Endothelial cell of umbilical vein (primary cell): ENCODE results near the gene COL6A3. TPM values are rescaled to one million over a fixed set of nuclear protein-coding genes. Genes with fewer than 3 reads are reported as not detected.

ENCODE experiments used
- BruUV-seq: library from RNA; stranded (reverse); fragments of 400-500 nt; replicated peaks from 2 replicates; lab custom pipeline; 2021; lab: Mats Ljungman, UMichigan
- CTCF ChIA-PET: fragments of 300-600, 350-600 bp; sonication (Branson Sonifier 250); formaldehyde crosslinking; loops from one replicate; lab custom pipeline; 2021; ENCODE audit warnings: antibody characterized with exemption, inconsistent platforms; lab: Charles Lee
- POLR2A ChIA-PET: fragments of 300-600, 350-600 bp; sonication (Branson Sonifier 250); formaldehyde crosslinking; loops from one replicate; lab custom pipeline; 2021; ENCODE audit warnings: antibody characterized with exemption, inconsistent platforms; lab: Charles Lee
- DNase-seq: peaks from one replicate; pipeline ENCODE4 v3.0.0-alpha.2; 2011; ENCODE audit warnings: low read depth, low spot score
- FAIRE-seq: peaks from 2 replicates; lab custom pipeline; 2011; peaks lifted over from hg19 to GRCh38; lab: Jason Lieb, UNC
- H2AFZ ChIP-seq: 2 replicates; pipeline ENCODE4 v1.6.0; 2012; ENCODE audit warnings: low read depth, low read length, control low read depth, inconsistent platforms
- H3K27ac ChIP-seq: 2 replicates; pipeline ENCODE4 v1.5.1; 2011; ENCODE audit warnings: low read depth, mild to moderate bottlenecking, control low read depth, low read length, moderate library complexity; ENCODE audit not compliant: insufficient read depth
- H3K27me3 ChIP-seq, 2 experiments: 2 replicates each; pipeline versions ENCODE4 v1.6.0 to v1.6.1; 2011; ENCODE audit warnings: low read length in 2 of 2, mixed read lengths in 1 of 2; ENCODE audit not compliant: control insufficient read depth in 2 of 2, insufficient read depth in 2 of 2
- H3K36me3 ChIP-seq, 2 experiments: 2 replicates in 1 of 2; 3 replicates in 1 of 2; pipeline ENCODE4 v1.5.1; 2011; ENCODE audit warnings: low read length in 2 of 2, mild to moderate bottlenecking in 1 of 2, moderate library complexity in 1 of 2; ENCODE audit not compliant: control insufficient read depth in 2 of 2, insufficient read depth in 2 of 2; ENCODE audit errors: extremely low read depth in 1 of 2
- H3K4me1 ChIP-seq: 3 replicates; pipeline ENCODE4 v1.5.1; 2011; ENCODE audit warnings: mild to moderate bottlenecking, low read length; ENCODE audit not compliant: control insufficient read depth, insufficient read depth; ENCODE audit errors: extremely low read depth
- H3K4me2 ChIP-seq: 2 replicates; pipeline ENCODE4 v1.6.1; 2011; ENCODE audit warnings: low read length, control low read depth, mixed read lengths; ENCODE audit not compliant: insufficient read depth
- H3K4me3 ChIP-seq, 3 experiments: fragments of 200-600 bp in 1 of 3; sonication (generic), shearing (Covaris generic) in 1 of 3; replicated peaks in 1 of 3; 2 replicates each; pipeline ENCODE4 v1.5.1; 2011 to 2016; ENCODE audit warnings: control low read depth in 3 of 3, low read length in 3 of 3, mild to moderate bottlenecking in 2 of 3, inconsistent platforms in 1 of 3, low read depth in 1 of 3, moderate library complexity in 1 of 3; ENCODE audit not compliant: insufficient read depth in 1 of 3
- H3K79me2 ChIP-seq: 2 replicates; pipeline ENCODE4 v1.6.0; 2012; ENCODE audit warnings: low read length, inconsistent platforms; ENCODE audit not compliant: control insufficient read depth, insufficient read depth
- H3K9ac ChIP-seq: replicated peaks from 2 replicates; pipeline ENCODE3; 2011; ENCODE audit warnings: low read length, control low read depth; ENCODE audit not compliant: insufficient read depth; ENCODE audit errors: extremely low read depth
- H3K9me1 ChIP-seq: replicated peaks from 3 replicates; pipeline ENCODE4 v1.6.0; 2011; ENCODE audit warnings: mild to moderate bottlenecking, low read length; ENCODE audit not compliant: control insufficient read depth, insufficient read depth; ENCODE audit errors: extremely low read depth
- H3K9me3 ChIP-seq: replicated peaks from 2 replicates; pipeline ENCODE4 v1.5.1; 2012; ENCODE audit warnings: low read length, inconsistent platforms; ENCODE audit not compliant: control insufficient read depth, insufficient read depth
- H4K20me1 ChIP-seq: replicated peaks from 2 replicates; pipeline ENCODE3; 2011; ENCODE audit warnings: mild to moderate bottlenecking, low read length; ENCODE audit not compliant: control insufficient read depth, insufficient read depth; ENCODE audit errors: extremely low read depth
- EZH2 ChIP-seq: IDR thresholded peaks from 2 replicates; pipeline ENCODE4 v1.6.1; 2012; ENCODE audit warnings: borderline replicate concordance, low read depth, mild to moderate bottlenecking, moderate library complexity, low read length, inconsistent platforms; ENCODE audit not compliant: severe bottlenecking
- FOS ChIP-seq: IDR thresholded peaks from 2 replicates; pipeline ENCODE4 v1.6.1; 2011; ENCODE audit warnings: mild to moderate bottlenecking, low read length, moderate library complexity, borderline replicate concordance; ENCODE audit not compliant: insufficient read depth
- GATA2 ChIP-seq: IDR thresholded peaks from 2 replicates; pipeline ENCODE4 v1.7.0; 2011; ENCODE audit warnings: low read depth, mild to moderate bottlenecking, moderate library complexity, mixed read lengths, low read length; ENCODE audit not compliant: insufficient read length, insufficient read depth
- JUN ChIP-seq: IDR thresholded peaks from 2 replicates; pipeline ENCODE4 v1.6.1; 2011; ENCODE audit warnings: borderline replicate concordance, low read depth; ENCODE audit not compliant: insufficient read length, insufficient read depth
- MYC ChIP-seq: IDR thresholded peaks from one replicate; pipeline ENCODE4 v1.6.1; 2011; ENCODE audit warnings: mild to moderate bottlenecking, low read depth, low read length
- POLR2A ChIP-seq: IDR thresholded peaks from 2 replicates; pipeline ENCODE4 v1.6.1; 2012; ENCODE audit warnings: low read depth, mild to moderate bottlenecking, control low read depth, low read length
- POLR2AphosphoS5 ChIP-seq: IDR thresholded peaks from 2 replicates; pipeline ENCODE4 v1.6.1; 2012; ENCODE audit warnings: low read depth, mild to moderate bottlenecking, control low read depth, low read length, moderate library complexity; ENCODE audit not compliant: insufficient read depth
- dilution Hi-C: fragments of 300-500 bp; cut with MboI; formaldehyde crosslinking; loops from one replicate; pipeline ENCODE4 v1.15.0; 2019; ENCODE audit warnings: low sequenced_read_pairs; ENCODE audit not compliant: extremely low pct_ligation_motif_present
- intact Hi-C: fragments of 100-400 bp; cut with micrococcal nuclease; formaldehyde crosslinking; loops from one replicate; pipeline ENCODE4 v1.10.0; 2022
- polyA plus RNA-seq, 4 experiments: library from polyadenylated mRNA; depleted of rRNA in 3 of 4; stranded (reverse) in 3 of 4; unstranded in 1 of 4; fragments of >200 nt; gene quantifications; 2 replicates each; pipeline versions ENCODE4 v1.2.1 to v1.2.3, GENCODE V29; 2011 to 2012; ENCODE audit warnings: missing spikeins in 1 of 4
- total RNA-seq: library from RNA; stranded (reverse); gene quantifications from 2 replicates; pipeline ENCODE4 v1.2.3, GENCODE V29; 2021
- TF ChIP-seq, protein P1 (sequence below), 2 donors: IDR thresholded peaks; 1 replicate in 1 of 2; 2 replicates in 1 of 2; pipeline ENCODE4 v1.5.1; 2011; ENCODE audit warnings: low read length in 2 of 2, mild to moderate bottlenecking in 2 of 2, moderate library complexity in 2 of 2, control low read depth in 1 of 2, inconsistent platforms in 1 of 2, low read depth in 1 of 2; ENCODE audit not compliant: insufficient read depth in 1 of 2; ENCODE audit errors: extremely low read depth in 1 of 2
- TF ChIP-seq, protein P2 (sequence below): IDR thresholded peaks from 2 replicates; pipeline ENCODE4 v1.6.1; 2011; ENCODE audit not compliant: insufficient read depth, insufficient read length

COL6A3 gene
- total and polyA plus RNA-seq, 2 donors (not counting 3 experiments of a cell fraction or from before 2014, with no cell fraction given): 0.03 TPM; not detected in 1

DNA sequence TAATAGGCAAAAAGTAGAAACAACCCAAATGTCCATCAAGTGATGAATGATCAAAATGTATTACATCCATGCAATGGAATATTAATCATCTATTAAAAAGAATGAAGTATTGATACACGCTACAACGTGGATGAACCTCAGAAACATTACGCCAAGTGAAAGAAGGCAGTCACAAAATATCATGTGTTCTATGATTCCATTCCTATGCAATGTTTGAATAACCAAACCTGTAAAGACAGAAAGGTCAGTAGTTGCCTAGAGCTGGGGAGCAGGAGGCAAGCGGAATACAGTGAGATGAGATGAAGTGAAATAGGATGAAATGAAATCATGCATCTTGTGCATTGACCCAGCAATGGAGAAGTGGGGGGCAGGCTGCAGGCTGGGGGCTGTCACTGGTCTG lies 17.9 kb upstream of the COL6A3 start:
- DNase-seq (no peak), FAIRE-seq (no peak)
- CTCF ChIA-PET: interaction anchor here (1.6 to 2.6 kb wide), 2 partner anchors 10 to 141 kb away, joined by 4 to 15 read pairs; no protein-coding TSS in a partner anchor
- H3K79me2 ChIP-seq: no peaks in the 10 kb centered on the region
- POLR2A ChIA-PET: no interaction called here
- H3K9ac ChIP-seq: no peak overlapping the region
- H3K27ac ChIP-seq: no peak overlapping the region
- H3K9me1 ChIP-seq: no peaks in the 10 kb centered on the region
- no peaks in the 10 kb centered on the region for H3K36me3 ChIP-seq
- intact Hi-C loops (no loop called here), dilution Hi-C loops (no loop called here)
- peaks cover 7 to 16% of the 10 kb centered on the region in 2 experiments for H3K27me3 ChIP-seq
- no peaks in the 10 kb centered on the region for H4K20me1 ChIP-seq
- H2AFZ ChIP-seq: no peak overlapping the region
- TF ChIP-seq GATA2 (no peak), FOS (no peak), POLR2A (no peak)
- TF ChIP-seq, protein P1, sequence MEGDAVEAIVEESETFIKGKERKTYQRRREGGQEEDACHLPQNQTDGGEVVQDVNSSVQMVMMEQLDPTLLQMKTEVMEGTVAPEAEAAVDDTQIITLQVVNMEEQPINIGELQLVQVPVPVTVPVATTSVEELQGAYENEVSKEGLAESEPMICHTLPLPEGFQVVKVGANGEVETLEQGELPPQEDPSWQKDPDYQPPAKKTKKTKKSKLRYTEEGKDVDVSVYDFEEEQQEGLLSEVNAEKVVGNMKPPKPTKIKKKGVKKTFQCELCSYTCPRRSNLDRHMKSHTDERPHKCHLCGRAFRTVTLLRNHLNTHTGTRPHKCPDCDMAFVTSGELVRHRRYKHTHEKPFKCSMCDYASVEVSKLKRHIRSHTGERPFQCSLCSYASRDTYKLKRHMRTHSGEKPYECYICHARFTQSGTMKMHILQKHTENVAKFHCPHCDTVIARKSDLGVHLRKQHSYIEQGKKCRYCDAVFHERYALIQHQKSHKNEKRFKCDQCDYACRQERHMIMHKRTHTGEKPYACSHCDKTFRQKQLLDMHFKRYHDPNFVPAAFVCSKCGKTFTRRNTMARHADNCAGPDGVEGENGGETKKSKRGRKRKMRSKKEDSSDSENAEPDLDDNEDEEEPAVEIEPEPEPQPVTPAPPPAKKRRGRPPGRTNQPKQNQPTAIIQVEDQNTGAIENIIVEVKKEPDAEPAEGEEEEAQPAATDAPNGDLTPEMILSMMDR (IDR thresholded peaks at IDR 0.05; ENCODE audit: extremely low read depth in 1 of 2, insufficient read depth in 1 of 2, low read depth in 1 of 2, low read length in 2 of 2): no peak
- H3K4me1 ChIP-seq: peaks cover 8% of the 10 kb centered on the region
- no peak overlapping the region for H3K4me2 ChIP-seq
- H3K9me3 ChIP-seq: no peaks in the 10 kb centered on the region
- no TSS peak for BruUV-seq
- no peak overlapping the region for H3K4me3 ChIP-seq

DNA sequence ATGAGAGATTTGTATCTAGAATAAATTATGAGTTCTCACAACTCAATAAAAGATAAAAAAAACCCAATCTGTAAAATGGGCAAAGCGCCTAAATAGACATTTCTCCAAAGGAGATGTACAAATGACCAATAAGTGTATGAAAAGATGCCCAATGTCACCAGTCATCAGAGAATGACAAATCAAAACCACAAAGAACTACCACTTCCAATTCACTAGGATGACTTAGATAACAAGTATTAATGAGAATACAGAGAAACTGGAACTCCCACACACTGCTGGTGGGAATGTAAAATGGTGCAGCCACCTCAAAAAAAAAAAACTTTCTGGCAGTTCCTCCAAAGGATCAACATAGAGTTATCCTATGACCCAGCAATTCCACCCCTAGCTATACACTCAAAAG lies 17.4 kb upstream of the COL6A3 start:
- no TSS peak for BruUV-seq
- TF ChIP-seq, protein P2, sequence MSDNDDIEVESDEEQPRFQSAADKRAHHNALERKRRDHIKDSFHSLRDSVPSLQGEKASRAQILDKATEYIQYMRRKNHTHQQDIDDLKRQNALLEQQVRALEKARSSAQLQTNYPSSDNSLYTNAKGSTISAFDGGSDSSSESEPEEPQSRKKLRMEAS: no peak
- TF ChIP-seq, protein P1 (IDR thresholded peaks at IDR 0.05; ENCODE audit: extremely low read depth in 1 of 2, insufficient read depth in 1 of 2, low read depth in 1 of 2, low read length in 2 of 2): no peak
- TF ChIP-seq JUN (no peak), MYC (no peak), POLR2A (no peak), GATA2 (no peak), FOS (no peak), POLR2AphosphoS5 (no peak), EZH2 (no peak)
- no peak overlapping the region for H3K9ac ChIP-seq
- peaks cover 8% of the 10 kb centered on the region for H3K4me1 ChIP-seq
- no peaks in the 10 kb centered on the region for H4K20me1 ChIP-seq
- H3K4me3 ChIP-seq: no peak overlapping the region
- DNase-seq (no peak), FAIRE-seq (no peak)
- H3K27ac ChIP-seq: no peak overlapping the region
- ChIA-PET POLR2A (no interaction called here), CTCF (interaction anchor here (1.9 to 2.6 kb wide), 2 partner anchors 10 to 140 kb away, joined by 9 to 15 read pairs; no protein-coding TSS in a partner anchor)
- no peaks in the 10 kb centered on the region for H3K9me1 ChIP-seq
- intact Hi-C loops: no loop called here
- dilution Hi-C loops: no loop called here
- no peak overlapping the region for H2AFZ ChIP-seq
- H3K36me3 ChIP-seq: no peaks in the 10 kb centered on the region
- no peak overlapping the region for H3K4me2 ChIP-seq
- peaks cover 8 to 18% of the 10 kb centered on the region in 2 experiments for H3K27me3 ChIP-seq
- no peaks in the 10 kb centered on the region for H3K79me2 ChIP-seq
- no peaks in the 10 kb centered on the region for H3K9me3 ChIP-seq
